ENCODE measurements around the gene KRTAP3-1.
"Not testable (repeated sequence)": the region's sequence is repeated elsewhere in the genome, so short reads cannot be mapped to it uniquely, and the experiment has no call there.

Gene KRTAP3-1

DNA sequence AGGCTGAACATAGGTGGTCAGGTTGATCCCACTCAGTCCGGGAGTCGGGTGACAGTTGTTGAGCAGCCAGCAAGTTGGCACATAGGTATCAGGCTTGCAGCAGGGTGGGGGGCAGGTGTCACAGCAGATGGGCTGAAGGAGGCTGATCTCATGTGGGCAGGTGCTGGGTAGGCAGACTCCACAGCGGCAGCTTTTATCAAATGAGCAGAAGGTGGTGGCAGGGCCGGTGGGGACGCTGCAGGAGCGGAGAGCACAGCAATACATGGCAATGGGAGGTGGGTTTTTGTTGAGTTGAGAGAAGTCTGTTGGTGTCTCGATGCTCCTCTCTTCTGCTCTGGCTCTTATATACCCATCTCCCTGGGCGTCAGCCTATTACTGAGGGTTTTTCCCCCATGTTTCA lies at the start of gene KRTAP3-1:
Gene KRTAP3-1 (minus strand): TSS at position 318 of the 400 bp plus-strand sequence. CDS start 54 bp downstream, at position 264.
- Histone ChIP-seq H3K9ac (ENCODE audit: low read depth, low read length) (no peak within 1 kb of the TSS), H3K4me1 (ENCODE audit: insufficient read depth, low read length) (peaks cover 14% of the 10 kb centered on the region), H3K9me3 (ENCODE audit: control insufficient read depth, insufficient read depth, low read length) (no peaks in the 10 kb centered on the region), H3K36me3 (ENCODE audit: insufficient read depth, low read length) (no peaks in the 10 kb centered on the region; the same call in 1 of the 2 replicates)

DNA sequence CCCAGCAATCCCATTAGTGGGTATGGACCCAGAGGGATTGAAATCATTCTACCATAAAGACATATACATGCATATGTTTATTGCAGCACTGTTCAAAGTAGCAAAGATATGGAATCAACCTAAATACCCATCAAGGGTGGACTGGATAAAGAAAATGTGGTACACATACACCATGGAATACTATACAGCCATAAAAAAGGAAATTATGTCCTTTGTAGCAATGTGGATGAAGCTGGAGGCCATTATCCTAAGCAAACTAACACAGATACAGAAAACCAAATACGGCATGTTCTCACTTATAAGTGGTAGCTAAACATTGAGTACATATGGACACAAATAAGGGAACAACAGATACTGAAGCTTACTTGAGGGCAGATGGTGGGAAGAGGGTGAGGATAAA lies 48.6 kb upstream of the KRTAP3-1 start:
- Histone ChIP-seq H3K4me1 (ENCODE audit: insufficient read depth, low read length) (0 out of 2 replicates have a peak, but pooled peaks cover 4% of the 10 kb centered on the region), H3K9ac (ENCODE audit: low read depth, low read length) (no peak overlapping the region), H3K36me3 (ENCODE audit: insufficient read depth, low read length) (no peaks in the 10 kb centered on the region), H3K9me3 (ENCODE audit: control insufficient read depth, insufficient read depth, low read length) (no peaks in the 10 kb centered on the region; the same call in 1 of the 2 replicates)

DNA sequence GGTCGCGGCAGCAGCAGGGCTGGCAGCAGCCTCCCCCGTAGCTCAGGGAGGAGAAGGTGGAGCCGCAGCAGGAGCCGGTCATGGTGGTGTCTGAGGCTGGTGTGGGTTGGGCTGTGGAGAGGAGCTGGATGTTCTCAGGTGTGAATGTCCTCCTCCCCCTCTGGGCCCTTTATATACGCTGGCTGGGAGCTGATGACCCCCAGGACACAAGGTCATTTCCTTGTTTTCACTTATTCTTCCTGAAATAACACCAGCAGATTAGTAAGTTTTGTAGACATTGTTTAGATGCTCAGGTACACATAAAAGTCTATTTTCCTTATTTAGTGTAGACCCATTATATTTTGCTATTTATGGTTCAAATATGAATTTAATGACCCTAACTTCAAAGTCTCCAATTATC lies 46.2 kb upstream of the KRTAP3-1 start, which contains the start of gene KRTAP2-2:
Gene KRTAP2-2 (minus strand): TSS at position 101 of the 400 bp plus-strand sequence. CDS start 19 bp downstream, at position 82.
- H3K36me3 ChIP-seq (ENCODE audit: insufficient read depth, low read length); H3K4me1 ChIP-seq (ENCODE audit: insufficient read depth, low read length); H3K9me3 ChIP-seq (ENCODE audit: control insufficient read depth, insufficient read depth, low read length); H3K9ac ChIP-seq (ENCODE audit: low read depth, low read length): not testable (repeated sequence)

DNA sequence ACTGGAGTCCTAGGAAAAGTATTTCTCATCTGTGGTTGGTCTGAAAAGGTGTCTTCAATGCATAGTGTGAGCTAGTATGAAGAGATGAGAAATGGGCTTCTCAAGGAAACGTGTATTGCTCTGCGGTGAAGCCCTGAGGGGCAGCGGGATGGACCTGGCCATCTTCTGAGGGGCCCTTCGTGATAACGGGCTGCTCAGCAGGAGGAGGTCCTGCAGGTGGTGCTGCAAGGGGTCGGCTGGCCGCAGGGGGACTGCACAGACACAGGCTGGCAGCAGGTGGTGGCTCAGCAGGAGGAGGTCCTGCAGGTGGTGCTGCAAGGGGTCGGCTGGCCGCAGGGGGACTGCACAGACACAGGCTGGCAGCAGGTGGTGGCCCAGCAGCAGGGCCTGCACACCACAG lies 45.6 kb upstream of the KRTAP3-1 start:
- not testable (repeated sequence) for H3K9ac ChIP-seq (ENCODE audit: low read depth, low read length)

DNA sequence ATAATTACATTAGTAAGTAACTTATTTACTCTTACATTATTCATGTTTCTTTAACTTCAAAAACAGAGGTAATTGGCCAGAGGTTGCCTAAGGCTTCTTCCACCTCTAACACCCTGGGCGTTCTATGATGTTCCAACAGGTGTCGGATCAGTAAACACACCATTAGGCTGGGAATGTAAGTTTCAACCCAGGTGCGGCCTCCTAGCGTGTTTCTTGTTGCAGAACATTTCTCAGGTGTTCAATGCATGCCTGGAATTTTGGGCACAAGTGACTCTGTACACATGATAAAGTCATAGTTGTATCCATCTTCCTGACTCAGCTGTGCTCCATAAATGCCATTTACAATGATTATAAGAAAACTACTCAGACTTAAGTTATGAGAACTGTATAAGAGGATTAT lies 45.1 kb upstream of the KRTAP3-1 start:
- no peaks in the 10 kb centered on the region; the same call in 1 of the 2 replicates for H3K9me3 ChIP-seq (ENCODE audit: control insufficient read depth, insufficient read depth, low read length)
- no peak overlapping the region for H3K9ac ChIP-seq (ENCODE audit: low read depth, low read length)
- 0 out of 2 replicates have a peak, but pooled peaks cover 3% of the 10 kb centered on the region for H3K4me1 ChIP-seq (ENCODE audit: insufficient read depth, low read length)
- no peaks in the 10 kb centered on the region for H3K36me3 ChIP-seq (ENCODE audit: insufficient read depth, low read length)

More for the DNA sequence above, 45.6 kb upstream of the KRTAP3-1 start:
- not testable (repeated sequence) for H3K4me1 ChIP-seq (ENCODE audit: insufficient read depth, low read length); H3K9me3 ChIP-seq (ENCODE audit: control insufficient read depth, insufficient read depth, low read length); H3K36me3 ChIP-seq (ENCODE audit: insufficient read depth, low read length)

DNA sequence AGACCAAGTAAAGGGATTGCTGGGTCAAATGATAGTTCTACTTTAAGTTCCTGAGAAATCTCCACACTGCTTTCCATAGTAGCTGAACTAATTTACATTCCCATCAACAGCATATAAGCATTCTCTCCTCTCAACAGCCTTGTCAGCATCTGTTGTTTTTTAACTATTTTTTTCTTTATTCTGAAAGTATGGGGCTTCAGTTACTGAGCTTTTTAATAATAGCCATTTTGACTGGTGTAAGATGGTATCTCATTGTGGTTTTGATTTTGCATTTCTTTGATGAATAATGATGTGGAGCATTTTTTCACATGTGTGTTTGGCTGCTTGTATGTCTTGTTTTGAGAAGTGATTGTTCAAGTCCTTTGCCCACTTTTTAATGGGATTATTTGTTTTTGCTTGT lies 43.6 kb upstream of the KRTAP3-1 start:
- H3K36me3 ChIP-seq (ENCODE audit: insufficient read depth, low read length): no peaks in the 10 kb centered on the region
- H3K9me3 ChIP-seq (ENCODE audit: control insufficient read depth, insufficient read depth, low read length): no peaks in the 10 kb centered on the region; the same call in 1 of the 2 replicates
- peaks cover 7% of the 10 kb centered on the region; the same call in 1 of the 2 replicates for H3K4me1 ChIP-seq (ENCODE audit: insufficient read depth, low read length)
- H3K9ac ChIP-seq (ENCODE audit: low read depth, low read length): no peak overlapping the region

DNA sequence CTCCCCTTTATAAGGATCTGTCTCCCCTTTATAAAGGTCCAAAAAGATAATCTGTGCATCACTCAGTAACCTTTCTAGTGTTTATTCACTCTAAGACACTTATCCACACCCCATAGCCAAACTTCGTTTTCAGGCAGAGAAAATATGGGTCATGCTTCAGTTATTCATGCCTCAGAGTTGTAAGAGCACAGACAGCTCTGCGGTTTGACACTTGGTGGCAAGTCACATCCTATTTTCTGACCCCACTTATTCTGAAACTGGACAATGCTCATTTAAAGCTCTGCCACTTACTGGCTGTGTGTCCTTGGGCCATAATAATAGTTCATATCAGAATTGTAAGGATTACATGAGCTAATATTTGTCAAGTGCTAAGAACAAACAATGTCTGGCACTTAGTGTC lies 40.2 kb upstream of the KRTAP3-1 start:
- H3K4me1 ChIP-seq (ENCODE audit: insufficient read depth, low read length): peaks cover 7% of the 10 kb centered on the region; the same call in 1 of the 2 replicates
- H3K36me3 ChIP-seq (ENCODE audit: insufficient read depth, low read length): no peaks in the 10 kb centered on the region
- H3K9ac ChIP-seq (ENCODE audit: low read depth, low read length): no peak overlapping the region
- no peaks in the 10 kb centered on the region; the same call in 1 of the 2 replicates for H3K9me3 ChIP-seq (ENCODE audit: control insufficient read depth, insufficient read depth, low read length)

DNA sequence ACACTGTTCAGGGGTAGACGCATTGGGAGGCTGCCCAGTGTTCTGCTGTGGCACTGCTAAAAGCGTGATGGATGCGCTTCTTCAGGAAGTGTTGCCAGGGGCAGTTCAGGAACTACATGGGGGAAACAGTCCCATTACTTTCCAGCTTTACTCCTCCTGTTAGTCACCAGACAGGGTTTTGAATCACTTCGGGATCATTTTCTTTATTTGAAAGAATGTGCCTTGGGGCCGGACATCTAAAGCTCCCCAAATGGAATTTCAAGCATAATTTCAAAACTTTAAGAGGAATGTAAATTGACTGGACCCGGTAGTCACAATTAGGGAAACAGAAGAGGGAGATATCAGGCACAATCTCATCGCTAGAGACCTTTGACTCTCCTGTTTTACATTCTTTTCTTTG lies 39.5 kb upstream of the KRTAP3-1 start:
- H3K4me1 ChIP-seq (ENCODE audit: insufficient read depth, low read length): peaks cover 7% of the 10 kb centered on the region; the same call in 1 of the 2 replicates
- H3K36me3 ChIP-seq (ENCODE audit: insufficient read depth, low read length): no peaks in the 10 kb centered on the region
- H3K9me3 ChIP-seq (ENCODE audit: control insufficient read depth, insufficient read depth, low read length): no peaks in the 10 kb centered on the region
- H3K9ac ChIP-seq (ENCODE audit: low read depth, low read length): no peak overlapping the region

DNA sequence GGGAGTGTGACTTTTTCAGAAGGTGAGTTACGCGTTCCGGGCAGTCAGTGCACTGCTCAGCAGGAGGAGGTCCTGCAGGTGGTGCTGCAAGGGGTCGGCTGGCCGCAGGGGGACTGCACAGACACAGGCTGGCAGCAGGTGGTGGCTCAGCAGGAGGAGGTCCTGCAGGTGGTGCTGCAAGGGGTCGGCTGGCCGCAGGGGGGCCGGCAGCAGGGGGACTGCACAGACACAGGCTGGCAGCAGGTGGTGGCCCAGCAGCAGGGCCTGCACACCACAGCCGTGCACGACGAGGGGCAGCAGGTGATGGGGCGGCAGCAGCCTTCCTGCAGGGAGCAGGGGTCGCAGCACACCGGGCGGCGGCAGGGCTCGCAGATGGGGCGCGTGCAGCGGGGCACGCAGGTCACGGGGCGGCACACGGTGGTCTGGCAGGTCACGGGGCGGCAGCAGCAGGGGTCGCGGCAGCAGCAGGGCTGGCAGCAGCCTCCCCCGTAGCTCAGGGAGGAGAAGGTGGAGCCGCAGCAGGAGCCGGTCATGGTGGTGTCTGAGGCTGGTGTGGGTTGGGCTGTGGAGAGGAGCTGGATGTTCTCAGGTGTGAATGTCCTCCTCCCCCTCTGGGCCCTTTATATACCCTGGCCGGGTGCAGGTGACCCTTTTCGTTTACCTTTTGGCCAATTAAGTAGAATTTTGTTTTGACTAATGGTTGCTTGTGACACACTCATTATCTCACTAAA lies 38.0 kb upstream of the KRTAP3-1 start, which contains the start of gene KRTAP2-1:
Gene KRTAP2-1 (minus strand): TSS at position 582 of the 731 bp plus-strand sequence. CDS start 49 bp downstream, at position 533.
- H3K36me3 ChIP-seq (ENCODE audit: insufficient read depth, low read length); H3K9me3 ChIP-seq (ENCODE audit: control insufficient read depth, insufficient read depth, low read length); H3K9ac ChIP-seq (ENCODE audit: low read depth, low read length); H3K4me1 ChIP-seq (ENCODE audit: insufficient read depth, low read length): not testable (repeated sequence)

DNA sequence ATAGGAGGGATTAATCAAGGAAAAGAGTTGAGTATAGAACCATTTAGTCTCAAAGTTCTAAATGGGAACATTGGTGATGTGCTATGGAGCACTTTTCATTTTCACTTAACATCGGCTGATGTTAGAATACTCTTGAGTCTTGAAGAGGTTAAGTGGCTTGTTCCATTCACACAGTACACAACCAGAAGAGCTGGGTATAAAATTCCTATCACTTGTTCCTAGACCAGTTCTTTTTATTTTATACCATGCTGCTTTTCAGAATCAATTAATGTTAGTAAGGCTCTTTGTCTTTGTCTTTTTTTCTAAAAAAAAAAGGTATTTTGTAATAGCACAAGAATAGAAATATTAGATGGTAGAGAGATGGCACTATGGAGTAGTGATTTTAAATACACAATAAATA lies 34.0 kb upstream of the KRTAP3-1 start:
- H3K9ac ChIP-seq (ENCODE audit: low read depth, low read length): no peak overlapping the region
- no peaks in the 10 kb centered on the region for H3K9me3 ChIP-seq (ENCODE audit: control insufficient read depth, insufficient read depth, low read length)
- H3K4me1 ChIP-seq (ENCODE audit: insufficient read depth, low read length): peaks cover 10% of the 10 kb centered on the region; the same call in 1 of the 2 replicates
- no peaks in the 10 kb centered on the region for H3K36me3 ChIP-seq (ENCODE audit: insufficient read depth, low read length)

DNA sequence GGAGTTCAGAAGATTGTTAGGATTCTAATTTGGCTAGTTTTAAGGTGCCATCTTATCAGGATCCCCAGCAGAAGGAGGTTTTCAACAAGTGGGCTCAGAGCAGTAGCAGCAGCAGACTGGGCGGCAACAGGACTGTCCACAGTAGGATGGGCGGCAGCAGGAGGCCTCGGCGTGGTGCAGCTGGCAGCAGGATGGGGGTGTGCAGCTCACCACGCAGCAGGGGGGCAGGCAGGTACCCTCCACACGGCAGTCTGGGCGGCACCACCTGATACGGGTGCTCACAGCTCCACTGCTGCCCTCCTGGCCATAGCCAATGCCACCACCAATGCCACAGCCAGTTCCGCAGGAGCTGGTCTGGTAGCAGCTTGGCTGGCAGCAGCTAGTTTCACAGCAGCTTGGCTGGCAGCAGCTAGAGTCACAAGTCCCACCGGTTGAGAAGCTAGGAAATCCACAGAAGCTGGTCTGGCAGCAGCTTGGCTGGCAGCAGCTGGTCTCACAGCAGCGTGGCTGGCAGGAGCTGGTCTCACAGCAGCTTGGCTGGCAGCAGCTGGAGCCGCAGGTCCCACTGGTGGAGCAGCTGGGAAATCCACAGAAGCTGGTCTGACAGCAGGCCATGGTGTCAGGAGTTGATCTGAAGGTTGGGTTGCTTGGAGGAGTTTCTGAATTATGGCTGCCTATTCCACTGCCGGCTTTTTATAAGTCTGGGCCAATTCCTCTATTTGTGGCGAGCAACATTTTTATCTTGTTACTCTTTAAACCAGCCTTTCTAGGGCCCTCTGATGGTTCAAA lies 32.0 kb upstream of the KRTAP3-1 start, which contains the start of gene KRTAP1-1:
Gene KRTAP1-1 (minus strand): TSS at position 668 of the 789 bp plus-strand sequence. CDS start 53 bp downstream, at position 615.
- peaks cover 12% of the 10 kb centered on the region; the same call in 1 of the 2 replicates for H3K4me1 ChIP-seq (ENCODE audit: insufficient read depth, low read length)
- not testable (repeated sequence) for H3K36me3 ChIP-seq (ENCODE audit: insufficient read depth, low read length); H3K9ac ChIP-seq (ENCODE audit: low read depth, low read length); H3K9me3 ChIP-seq (ENCODE audit: control insufficient read depth, insufficient read depth, low read length)

DNA sequence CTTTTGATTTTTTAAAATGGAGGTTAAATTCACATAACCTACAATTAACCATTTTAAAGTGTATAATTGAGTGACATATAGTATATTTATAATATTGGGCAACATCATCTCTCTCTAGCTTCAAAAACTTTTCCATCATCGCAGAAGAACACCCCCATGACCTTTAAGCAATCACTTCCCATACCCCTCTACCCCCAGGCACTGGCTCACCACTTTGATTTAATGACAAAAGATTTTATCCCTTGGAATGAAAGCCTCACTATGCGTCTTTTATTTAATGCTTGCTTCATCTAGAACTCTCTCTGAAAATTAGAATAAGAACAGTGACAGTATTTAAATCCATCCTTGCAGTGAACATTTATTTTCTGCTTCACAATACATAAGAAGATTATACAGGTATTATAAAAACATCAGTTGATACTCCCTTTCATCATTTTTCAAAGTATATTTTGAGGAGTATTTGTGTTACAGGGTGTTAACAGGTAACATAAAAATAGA lies 29.0 kb upstream of the KRTAP3-1 start:
- peaks cover 12% of the 10 kb centered on the region; the same call in 1 of the 2 replicates for H3K4me1 ChIP-seq (ENCODE audit: insufficient read depth, low read length)
- H3K9ac ChIP-seq (ENCODE audit: low read depth, low read length): no peak overlapping the region
- H3K36me3 ChIP-seq (ENCODE audit: insufficient read depth, low read length): no peaks in the 10 kb centered on the region
- no peaks in the 10 kb centered on the region for H3K9me3 ChIP-seq (ENCODE audit: control insufficient read depth, insufficient read depth, low read length)

DNA sequence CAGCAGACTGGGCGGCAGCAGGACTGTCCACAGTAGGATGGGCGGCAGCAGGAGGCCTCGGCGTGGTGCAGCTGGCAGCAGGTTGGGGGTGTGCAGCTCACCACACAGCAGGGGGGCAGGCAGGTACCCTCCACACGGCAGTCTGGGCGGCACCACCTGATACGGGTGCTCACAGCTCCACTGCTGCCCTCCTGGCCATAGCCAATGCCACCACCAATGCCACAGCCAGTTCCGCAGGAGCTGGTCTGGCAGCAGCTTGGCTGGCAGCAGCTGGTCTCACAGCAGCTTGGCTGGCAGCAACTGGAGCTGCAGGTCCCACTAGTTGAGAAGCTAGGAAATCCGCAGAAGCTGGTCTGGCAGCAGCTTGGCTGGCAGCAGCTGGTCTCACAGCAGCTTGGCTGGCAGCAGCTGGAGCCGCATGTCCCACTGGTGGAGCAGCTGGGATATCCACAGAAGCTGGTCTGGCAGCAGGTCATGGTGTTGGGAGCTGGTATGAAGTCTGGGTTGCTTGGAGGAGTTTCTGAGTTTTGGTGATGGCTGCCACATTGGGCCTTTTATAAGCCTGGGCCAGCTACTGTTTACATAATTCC lies 25.5 kb upstream of the KRTAP3-1 start, which contains the start of gene KRTAP1-3:
Gene KRTAP1-3 (minus strand): TSS at position 529 of the 590 bp plus-strand sequence. CDS start 53 bp downstream, at position 476.
- peaks cover 12% of the 10 kb centered on the region; the same call in 1 of the 2 replicates for H3K4me1 ChIP-seq (ENCODE audit: insufficient read depth, low read length)
- H3K9me3 ChIP-seq (ENCODE audit: control insufficient read depth, insufficient read depth, low read length); H3K36me3 ChIP-seq (ENCODE audit: insufficient read depth, low read length); H3K9ac ChIP-seq (ENCODE audit: low read depth, low read length): not testable (repeated sequence)
